Measurements from ENCODE around the gene ZCCHC7. TPM values are rescaled to one million over a fixed set of nuclear protein-coding genes. Genes with fewer than 3 reads are reported as not detected.
"Not testable (repeated sequence)": the region's sequence is repeated elsewhere in the genome, so short reads cannot be mapped to it uniquely, and the experiment has no call there.

The ZCCHC7 gene
- total RNA-seq (2013), result 26.6 TPM
- polyA plus RNA-seq (10 to 100 TPM in 2 of 3 donors, 1 to 10 TPM in 1; 8.7 to 12.9 (median 12.5) TPM), polyA minus RNA-seq (5.7 and 9.4 TPM in 2 replicates), total RNA-seq (17.8 to 32.1 (median 23.9) reads per million in 11 experiments)

DNA sequence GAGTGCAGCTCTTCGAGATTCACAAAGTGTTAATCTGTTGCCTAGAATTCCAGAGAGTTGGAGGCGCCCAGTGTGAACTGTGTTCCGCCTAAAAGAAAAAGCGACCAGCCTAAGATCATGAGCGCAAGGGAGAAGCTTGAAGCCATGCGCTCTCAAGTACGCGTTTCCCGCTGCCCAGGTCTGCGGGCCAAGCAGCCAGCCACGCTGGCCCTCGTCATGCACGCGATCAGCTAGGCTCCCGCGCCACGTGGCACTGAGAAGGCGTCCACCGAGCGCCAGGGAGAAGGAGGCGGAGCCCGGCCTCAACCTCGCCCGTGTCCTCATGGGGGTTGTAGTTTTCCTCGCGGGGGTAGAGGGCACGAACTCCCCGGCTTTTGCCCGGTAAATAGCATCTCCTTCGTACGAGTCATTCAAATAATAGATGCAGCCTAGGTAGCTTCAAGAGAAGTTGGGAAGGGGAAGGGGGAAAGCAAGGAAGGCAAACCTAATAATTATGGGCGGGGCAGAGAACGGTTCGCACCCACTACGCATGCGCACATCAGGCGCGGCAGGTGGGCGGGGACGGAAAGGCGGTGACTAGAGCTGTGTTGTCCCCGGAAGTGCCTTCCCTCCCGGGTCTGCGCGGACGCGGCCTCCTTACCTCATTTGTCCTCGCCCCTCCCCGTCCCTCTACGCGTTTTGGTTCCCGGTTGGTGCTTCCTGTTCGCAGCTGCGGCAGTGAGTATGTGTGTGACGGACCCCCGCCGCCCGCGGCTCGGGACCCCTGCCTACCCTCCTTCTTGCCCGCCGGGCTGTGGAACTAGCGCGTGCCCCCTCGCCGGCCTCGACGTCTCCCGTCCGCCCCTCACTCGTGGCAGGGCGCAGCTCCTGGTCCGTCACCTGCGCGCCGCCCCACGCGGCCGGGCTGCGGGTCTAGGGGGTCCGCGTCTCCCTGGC, at the start of gene ZCCHC7:
Gene ZCCHC7, plus strand, starts transcription at position 668 of the 936 bp plus-strand sequence.
- peak; percentile 94 to 97 (median 97) for DNase-seq
- H3K4me1 ChIP-seq (ENCODE audit: control insufficient read depth in 1 of 2, insufficient read depth in 2 of 2, low read length in 2 of 2), result peaks cover 13 to 19% of the 10 kb centered on the region in 2 donors
- H3K4me2 ChIP-seq (replicated peaks; ENCODE audit: extremely low read depth, low read length, poor library complexity, severe bottlenecking), result peak within 1 kb of the TSS; percentile 70
- TF ChIP-seq, protein P1, sequence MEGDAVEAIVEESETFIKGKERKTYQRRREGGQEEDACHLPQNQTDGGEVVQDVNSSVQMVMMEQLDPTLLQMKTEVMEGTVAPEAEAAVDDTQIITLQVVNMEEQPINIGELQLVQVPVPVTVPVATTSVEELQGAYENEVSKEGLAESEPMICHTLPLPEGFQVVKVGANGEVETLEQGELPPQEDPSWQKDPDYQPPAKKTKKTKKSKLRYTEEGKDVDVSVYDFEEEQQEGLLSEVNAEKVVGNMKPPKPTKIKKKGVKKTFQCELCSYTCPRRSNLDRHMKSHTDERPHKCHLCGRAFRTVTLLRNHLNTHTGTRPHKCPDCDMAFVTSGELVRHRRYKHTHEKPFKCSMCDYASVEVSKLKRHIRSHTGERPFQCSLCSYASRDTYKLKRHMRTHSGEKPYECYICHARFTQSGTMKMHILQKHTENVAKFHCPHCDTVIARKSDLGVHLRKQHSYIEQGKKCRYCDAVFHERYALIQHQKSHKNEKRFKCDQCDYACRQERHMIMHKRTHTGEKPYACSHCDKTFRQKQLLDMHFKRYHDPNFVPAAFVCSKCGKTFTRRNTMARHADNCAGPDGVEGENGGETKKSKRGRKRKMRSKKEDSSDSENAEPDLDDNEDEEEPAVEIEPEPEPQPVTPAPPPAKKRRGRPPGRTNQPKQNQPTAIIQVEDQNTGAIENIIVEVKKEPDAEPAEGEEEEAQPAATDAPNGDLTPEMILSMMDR (IDR thresholded peaks at IDR 0.05), result no peak
- peak within 1 kb of the TSS; percentile 97 for H3K9ac ChIP-seq (ENCODE audit: insufficient read depth, low read length, poor library complexity, severe bottlenecking)
- H4K20me1 ChIP-seq (ENCODE audit: insufficient read depth, low read length), result no peaks in the 10 kb centered on the region
- no peaks in the 10 kb centered on the region for H3K27me3 ChIP-seq (ENCODE audit: control insufficient read depth in 2 of 2, insufficient read depth in 2 of 2, low read length in 2 of 2)
- peak within 1 kb of the TSS; percentile 53 to 98 for H3K27ac ChIP-seq (ENCODE audit: low read depth in 1 of 2, low read length in 2 of 2)
- peak within 1 kb of the TSS; percentile 91 to 98 for H3K4me3 Mint-ChIP-seq
- peaks cover 0 to 3% (median 0%) of the 10 kb centered on the region in 3 donors for H3K27me3 Mint-ChIP-seq (ENCODE audit: low read depth in 3 of 3)
- H3K9me3 Mint-ChIP-seq, result peaks cover 0 to 10% (median 6%) of the 10 kb centered on the region in 7 donors
- peak within 1 kb of the TSS; percentile 95 to 100 (median 99) for H3K27ac Mint-ChIP-seq
- intact Hi-C loops (cut with micrococcal nuclease), result loop anchor here (5.0 to 10.0 kb wide), 4 partner anchors 43 to 475 kb away; partner anchors contain the start of genes POLR1E (in 1 of the 2) and TOMM5 (in 1 of the 2)
- peaks cover 2 to 3% of the 10 kb centered on the region in 2 donors for H3K36me3 Mint-ChIP-seq
- H3K4me3 ChIP-seq (replicated peaks in 1 of 3; ENCODE audit: low read depth in 2 of 3, low read length in 3 of 3), result peak within 1 kb of the TSS; percentile 81 to 98 (median 93)
- H3K36me3 ChIP-seq (replicated peaks in 1 of 2; ENCODE audit: control insufficient read depth in 1 of 2, insufficient read depth in 2 of 2, low read length in 2 of 2), result no peaks in the 10 kb centered on the region
- H2AFZ ChIP-seq (ENCODE audit: insufficient read depth, low read depth, low read length, poor library complexity, severe bottlenecking), result peak within 1 kb of the TSS; percentile 88
- H3K79me2 ChIP-seq (ENCODE audit: insufficient read depth, low read length), result peaks cover 41% of the 10 kb centered on the region
- H3K9me3 ChIP-seq (replicated peaks in 1 of 2; ENCODE audit: control insufficient read depth in 1 of 2, insufficient read depth in 1 of 2, low read length in 2 of 2), result no peaks in the 10 kb centered on the region
- 4% methylated on average over 79 of the region's 82 CpGs for WGBS (ENCODE audit: insufficient coverage)
- H3K4me1 Mint-ChIP-seq, result peaks cover 15% of the 10 kb centered on the region

DNA sequence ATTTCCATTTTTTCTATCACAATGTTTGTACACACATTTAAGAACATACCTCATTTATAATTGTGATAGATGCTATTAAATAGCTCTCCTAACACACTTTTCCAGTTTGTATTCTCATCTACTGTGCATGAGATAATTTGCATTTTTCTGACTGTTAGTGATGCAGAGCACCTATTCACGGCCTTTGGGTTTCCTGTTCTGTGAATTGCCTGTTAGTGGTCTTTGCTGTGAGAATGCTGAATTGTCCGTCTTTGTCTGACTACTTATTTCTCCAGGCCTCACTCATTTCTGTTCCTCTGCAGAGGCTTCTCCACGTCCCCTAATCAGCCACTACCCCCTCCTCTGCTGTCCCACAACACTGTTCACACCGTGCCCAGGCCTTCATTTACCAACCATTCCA, 45.6 kb upstream of the ZCCHC7 start:
- intact Hi-C loops (cut with micrococcal nuclease), result loop anchor here (5.0 kb wide), 2 partner anchors 37 to 48 kb away; partner anchors contain the start of gene ZCCHC7 (in 2 of the 2)
- not testable (repeated sequence) for H3K36me3 Mint-ChIP-seq; DNase-seq; H3K27ac Mint-ChIP-seq; H3K27me3 ChIP-seq (ENCODE audit: control insufficient read depth in 2 of 2, insufficient read depth in 2 of 2, low read length in 2 of 2); H3K79me2 ChIP-seq (ENCODE audit: insufficient read depth, low read length); H3K9me3 ChIP-seq (replicated peaks in 1 of 2; ENCODE audit: control insufficient read depth in 1 of 2, insufficient read depth in 1 of 2, low read length in 2 of 2); H4K20me1 ChIP-seq (ENCODE audit: insufficient read depth, low read length); H2AFZ ChIP-seq (ENCODE audit: insufficient read depth, low read depth, low read length, poor library complexity, severe bottlenecking); H3K4me1 ChIP-seq (ENCODE audit: control insufficient read depth in 1 of 2, insufficient read depth in 2 of 2, low read length in 2 of 2); H3K4me3 Mint-ChIP-seq; H3K4me3 ChIP-seq (replicated peaks in 1 of 3; ENCODE audit: low read depth in 2 of 3, low read length in 3 of 3); H3K36me3 ChIP-seq (replicated peaks in 1 of 2; ENCODE audit: control insufficient read depth in 1 of 2, insufficient read depth in 2 of 2, low read length in 2 of 2); H3K4me2 ChIP-seq (replicated peaks; ENCODE audit: extremely low read depth, low read length, poor library complexity, severe bottlenecking); H3K4me1 Mint-ChIP-seq; H3K27ac ChIP-seq (ENCODE audit: low read depth in 1 of 2, low read length in 2 of 2); H3K9me3 Mint-ChIP-seq; H3K9ac ChIP-seq (ENCODE audit: insufficient read depth, low read length, poor library complexity, severe bottlenecking)
- H3K27me3 Mint-ChIP-seq (ENCODE audit: low read depth in 3 of 3), result peaks cover 3 to 17% (median 13%) of the 10 kb centered on the region in 3 donors
- 82% methylated on average over 2 of the region's 4 CpGs for WGBS (ENCODE audit: insufficient coverage)
